Activated T-cell treated with anti-CD3 and anti-CD28 coated beads for 48 hours (primary cell): ENCODE data around the gene SKA2.
A peak's percentile ranks its signal among the peaks of the same experiment; 100 is the strongest.
"Not testable (repeated sequence)": the region's sequence is repeated elsewhere in the genome, so short reads cannot be mapped to it uniquely, and the experiment has no call there.

Experiments used
- DNase-seq: peaks from one replicate; pipeline ENCODE4 v3.0.0-alpha.2; 2020; ENCODE audit warnings: low read depth

SKA2 gene

GRCh38 chr17:59154721-59155438 is at the start of gene SKA2:
Gene SKA2 (minus strand): TSS chr17:59155186. CDS start chr17:59155163, 23 bp downstream.
- peak; percentile 92 for DNase-seq

DNA sequence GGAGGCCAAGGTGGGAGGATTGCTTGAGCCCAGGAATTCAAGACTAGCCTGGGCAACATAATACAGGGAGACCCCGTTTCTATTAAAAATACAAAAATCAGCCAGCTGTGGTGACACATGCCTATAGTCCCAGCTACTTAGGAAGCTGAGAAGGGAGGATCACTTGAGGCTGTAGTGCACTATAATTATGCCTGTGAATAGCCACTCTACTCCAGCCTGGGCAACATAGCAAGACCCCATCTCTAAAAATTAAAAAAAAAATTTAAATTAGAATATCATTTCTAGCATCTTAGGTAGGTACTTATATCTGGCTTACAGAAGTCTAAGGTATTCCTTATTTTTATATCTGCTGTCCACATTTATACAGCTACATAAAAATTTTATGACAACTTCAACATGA is 47.3 kb upstream of the SKA2 start:
- no peak for DNase-seq

- no peak for DNase-seq
These were observed 44.4 kb upstream of the SKA2 start for GRCh38 chr17:59199398-59199797.

DNA sequence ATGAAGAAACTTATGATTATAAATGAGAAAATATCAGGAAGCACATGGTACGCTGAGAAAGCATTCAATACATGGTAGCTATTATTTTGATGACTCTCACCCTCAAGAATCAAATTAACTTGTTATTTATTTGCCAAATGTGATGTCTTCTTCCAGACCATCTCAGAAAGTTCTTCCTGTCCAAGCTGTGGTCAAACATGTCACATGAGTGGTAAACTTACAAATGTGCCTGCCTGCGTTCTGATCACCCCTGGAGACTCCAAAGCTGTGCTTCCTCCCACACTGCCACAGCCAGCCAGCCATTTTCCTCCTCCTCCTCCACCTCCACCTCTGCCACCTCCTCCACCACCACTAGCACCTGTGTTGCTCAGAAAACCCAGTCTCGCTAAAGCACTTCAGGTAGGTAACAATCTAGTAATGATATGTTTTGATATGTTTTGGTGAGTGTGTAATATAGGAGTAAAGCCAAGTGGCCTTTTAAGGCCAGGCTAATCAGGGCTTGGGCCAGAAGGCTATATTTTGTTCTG is 38.4 kb upstream of the SKA2 start:
- DNase-seq: no peak

DNA sequence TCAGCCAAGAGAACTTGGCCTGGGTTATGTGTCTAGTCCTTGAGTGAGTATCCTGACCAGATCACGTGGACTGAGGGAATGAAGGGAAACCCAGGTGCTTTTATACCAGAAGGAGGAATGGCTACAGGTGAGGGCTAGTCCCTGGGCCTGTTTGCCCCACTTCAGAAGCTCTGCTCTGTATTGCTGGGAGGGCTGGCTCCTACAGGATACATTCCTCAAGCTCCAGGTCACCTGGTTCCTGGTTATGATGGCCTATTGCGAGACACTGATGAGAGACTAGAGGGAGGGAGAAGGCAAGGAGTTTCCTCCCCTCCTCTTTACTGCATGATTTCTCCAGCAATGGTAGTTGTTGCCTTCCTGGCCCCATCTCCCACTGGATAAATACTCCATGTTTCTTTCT is 35.8 kb upstream of the SKA2 start:
- no peak for DNase-seq

DNA sequence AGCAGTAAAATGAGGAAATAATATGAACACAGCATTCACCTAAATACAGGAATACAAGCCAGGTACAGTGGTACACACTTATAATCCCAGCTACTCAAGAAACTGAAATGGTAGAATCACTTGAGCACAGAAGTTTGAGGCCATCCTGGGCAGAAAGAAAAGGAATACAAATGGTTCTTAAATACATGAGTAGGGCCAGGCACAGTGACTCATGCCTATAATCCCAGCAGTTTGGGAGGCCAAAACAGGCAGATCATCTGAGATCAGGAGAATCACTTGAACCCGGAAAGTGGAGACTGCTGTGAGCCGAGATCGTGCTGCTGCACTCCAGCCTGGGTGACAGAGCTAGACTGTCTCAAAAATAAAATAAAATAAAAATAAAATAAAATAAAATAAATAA is 31.9 kb upstream of the SKA2 start:
- no peak for DNase-seq

DNA sequence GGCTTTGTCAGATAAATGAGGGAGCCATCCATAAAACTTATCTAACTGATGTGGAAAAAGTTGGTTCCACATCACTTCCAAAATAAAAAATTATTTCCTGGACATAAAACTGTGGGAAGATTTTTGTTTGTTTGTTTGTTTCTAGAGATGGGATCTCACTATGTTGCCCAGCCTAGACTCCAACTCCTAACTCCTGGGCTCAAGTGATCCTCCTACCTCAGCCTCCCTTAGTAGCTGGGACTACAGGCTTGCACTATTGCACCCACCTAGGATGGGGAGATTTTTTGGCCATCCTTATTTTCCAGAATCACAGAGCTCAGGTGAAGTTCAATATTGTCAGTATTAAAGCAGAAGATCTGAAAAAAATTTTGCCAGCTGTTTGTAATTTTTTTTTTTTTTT is 31.0 kb upstream of the SKA2 start:
- DNase-seq: no peak

- DNase-seq: no peak
These were observed 26.5 kb upstream of the SKA2 start for GRCh38 chr17:59181481-59181880.

- DNase-seq: no peak
These were observed 25.6 kb upstream of the SKA2 start for GRCh38 chr17:59180626-59181025.

DNA sequence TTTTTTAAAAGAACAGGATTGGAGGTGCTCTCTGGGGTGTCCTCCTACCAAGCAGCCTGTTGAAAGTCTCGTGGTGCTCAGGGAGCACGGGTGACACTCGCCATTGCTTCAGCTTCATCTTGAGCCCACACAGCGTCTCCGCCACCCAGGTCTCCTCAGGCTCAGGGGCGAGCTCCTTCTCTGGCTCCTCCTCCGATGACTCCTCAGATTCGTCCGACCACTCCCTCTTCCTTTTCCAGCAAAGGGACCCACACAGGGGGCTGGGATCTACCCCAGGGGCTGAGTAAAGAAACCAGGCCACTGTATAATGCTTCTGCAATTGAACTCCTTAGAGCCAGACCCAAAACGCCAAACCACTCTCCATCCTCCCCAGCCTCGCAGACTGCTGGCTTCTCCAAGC is 24.6 kb upstream of the SKA2 start:
- not testable (repeated sequence) for DNase-seq

GRCh38 chr17:59178266-59178985 is 23.4 kb upstream of the SKA2 start:
- no peak for DNase-seq

GRCh38 chr17:59175076-59175475 is 20.1 kb upstream of the SKA2 start:
- no peak for DNase-seq

GRCh38 chr17:59174671-59175070 is 19.7 kb upstream of the SKA2 start:
- no peak for DNase-seq

GRCh38 chr17:59172436-59173004 is 17.5 kb upstream of the SKA2 start:
- no peak for DNase-seq

GRCh38 chr17:59167571-59168001 is 12.6 kb upstream of the SKA2 start:
- DNase-seq: no peak

DNA sequence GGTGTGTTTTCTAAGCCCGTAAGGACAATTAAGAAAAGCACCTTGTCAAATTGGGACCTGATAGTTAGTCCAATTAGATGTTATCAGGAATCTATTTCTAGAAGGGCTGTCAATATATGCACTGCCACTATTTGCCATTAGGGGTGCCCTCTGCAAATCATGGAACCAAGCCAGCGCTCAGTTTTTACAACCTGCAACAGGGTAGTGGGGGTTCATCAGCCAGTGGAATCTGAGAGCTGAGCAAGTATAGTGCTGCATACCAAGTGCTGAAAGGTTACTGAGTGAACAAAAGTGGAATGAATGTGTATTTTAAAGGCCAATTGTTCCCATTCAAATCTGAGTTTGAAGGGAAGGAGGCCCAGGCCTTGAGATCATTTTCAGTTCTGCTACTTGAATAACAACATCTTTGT is 11.0 kb upstream of the SKA2 start:
- DNase-seq: no peak

DNA sequence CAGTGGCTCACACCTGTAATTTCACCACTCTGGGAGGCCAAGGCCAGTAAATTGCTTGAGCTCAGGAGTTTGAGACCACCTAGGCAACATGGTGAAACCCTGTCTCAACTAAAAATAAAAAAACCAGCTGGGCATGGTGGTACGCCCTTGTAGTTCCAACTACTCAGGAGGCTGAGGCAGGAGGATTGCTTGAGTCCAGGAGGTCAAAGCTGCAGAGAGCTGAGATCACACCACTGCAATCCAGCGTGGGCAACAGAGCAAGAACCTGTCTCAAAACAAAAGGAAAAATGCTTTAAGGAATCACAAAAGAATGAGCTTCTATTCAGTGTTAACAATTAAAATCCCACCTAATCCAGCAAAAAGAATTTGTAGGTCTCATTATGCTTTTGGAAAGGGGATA is 6.5 kb upstream of the SKA2 start:
- no peak for DNase-seq

GRCh38 chr17:59160157-59161025 is 5.4 kb upstream of the SKA2 start:
- DNase-seq: no peak

GRCh38 chr17:59155439-59156177 is 622 bp upstream of the SKA2 start, which contains the start of gene PRR11:
Gene PRR11 (plus strand): TSS chr17:59155746. CDS start chr17:59169753, 14,007 bp downstream.
- DNase-seq: peak; percentile 83

DNA sequence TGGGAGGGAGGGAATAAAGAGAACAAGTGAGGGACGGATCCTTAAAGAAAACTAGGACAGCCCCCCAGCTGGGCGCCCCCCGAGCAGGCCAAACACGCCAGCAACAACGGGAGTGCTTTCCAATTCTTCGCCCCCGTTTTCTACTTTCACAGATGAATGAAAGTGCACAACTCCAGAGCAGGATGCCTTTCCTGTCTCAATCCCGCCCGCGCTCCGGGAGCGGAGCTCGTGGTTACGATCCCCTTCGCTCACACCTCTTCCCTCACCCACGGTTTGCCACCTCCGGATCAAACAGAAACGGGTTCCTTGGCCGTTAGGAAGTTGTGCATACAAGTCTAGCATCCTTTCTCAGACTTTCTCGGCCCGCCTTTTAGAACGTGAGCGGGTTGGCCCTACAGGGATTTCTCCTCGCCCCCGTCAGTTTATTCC is 680 bp downstream of the SKA2 start:
- DNase-seq: peak; percentile 35

DNA sequence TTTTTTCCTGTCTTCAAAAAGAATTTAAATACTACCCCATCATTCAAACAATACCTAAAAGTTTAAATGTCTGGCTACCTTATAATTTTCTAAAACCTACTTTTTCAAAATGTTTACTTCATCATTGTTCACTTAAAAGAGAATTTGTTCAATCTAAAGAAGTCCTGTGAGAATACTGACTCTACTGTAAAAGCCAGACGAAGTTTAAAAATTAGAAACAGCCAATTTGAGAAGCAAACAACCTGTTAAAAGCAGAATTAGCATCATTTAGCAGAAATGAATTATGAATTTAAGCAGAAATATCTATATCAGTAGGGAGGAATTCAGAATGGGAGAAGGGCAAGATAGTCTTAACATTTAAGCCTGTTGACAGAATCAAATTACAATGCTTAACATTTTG is 2.1 kb downstream of the SKA2 start:
- no peak for DNase-seq
